Measurements from ENCODE around the gene SGMS1.

GRCh38 chr10:50398381-50398780 lies 225.4 kb downstream of the SGMS1 start:
- no peak for TF ChIP-seq CTCF (IDR thresholded peaks at IDR 0.05)
- no peak for TF ChIP-seq ZFX (IDR thresholded peaks at IDR 0.05; ENCODE audit: borderline replicate concordance)
